PC-3 (cell line): ENCODE data around the gene UNC119B. TPM values are rescaled to one million over a fixed set of nuclear protein-coding genes. Genes with fewer than 3 reads are reported as not detected.

ENCODE experiments used
- ATAC-seq: fragments of 200-7000 bp; cut with Tn5 transposase; 2 replicates; pipeline ENCODE4 v1.9.1; 2020; ENCODE audit warnings: mild to moderate bottlenecking, moderate library complexity
- BruUV-seq: library from RNA; stranded (reverse); fragments of 400-500 nt; replicated peaks from 2 replicates; lab custom pipeline; 2021; lab: Mats Ljungman, UMichigan
- CTCF ChIA-PET: fragments of 300-600 bp; sonication (Branson Sonifier 250); formaldehyde crosslinking; loops from one replicate; lab custom pipeline; 2022; ENCODE audit warnings: antibody characterized with exemption; lab: Charles Lee
- POLR2A ChIA-PET: fragments of 300-600 bp; sonication (Branson Sonifier 250); formaldehyde crosslinking; loops from one replicate; lab custom pipeline; 2022; ENCODE audit warnings: antibody characterized with exemption; ENCODE audit not compliant: unreplicated experiment; lab: Charles Lee
- DNase-seq: peaks from one replicate; pipeline ENCODE4 v3.0.0-alpha.2; 2015
- H2AFZ ChIP-seq: fragments of 300-600 bp; sonication (generic); 2 replicates; pipeline ENCODE4 v1.6.0; 2016; ENCODE audit warnings: antibody characterized with exemption, low read length
- H3F3A ChIP-seq: fragments of 300-600 bp; sonication (generic); one replicate; pipeline ENCODE4 v1.6.0; 2017; ENCODE audit warnings: antibody characterized with exemption, low read length, control low read depth, mild to moderate bottlenecking; ENCODE audit not compliant: unreplicated experiment
- H3K27ac ChIP-seq: fragments of 300-600 bp; sonication (generic); 2 replicates; pipeline ENCODE4 v1.5.1; 2016; ENCODE audit warnings: mild to moderate bottlenecking, low read length
- H3K27me3 ChIP-seq: fragments of 300-600 bp; sonication (generic); 2 replicates; pipeline ENCODE4 v1.6.1; 2016; ENCODE audit warnings: low read length, mixed read lengths
- H3K36me3 ChIP-seq: fragments of 300-600 bp; sonication (generic); 2 replicates; pipeline ENCODE4 v1.6.1; 2016; ENCODE audit warnings: low read depth, mixed run types, low read length, mixed read lengths
- H3K4me1 ChIP-seq: fragments of 300-600 bp; sonication (generic); 2 replicates; pipeline ENCODE4 v1.5.1; 2016; ENCODE audit warnings: low read length; ENCODE audit not compliant: insufficient read depth
- H3K4me2 ChIP-seq: fragments of 300-600 bp; sonication (generic); 2 replicates; pipeline ENCODE4 v1.6.0; 2016; ENCODE audit warnings: low read length
- H3K4me3 ChIP-seq: fragments of 300-600 bp; sonication (generic); 2 replicates; pipeline ENCODE4 v1.5.1; 2016; ENCODE audit warnings: mild to moderate bottlenecking, low read length, mixed read lengths
- H3K79me2 ChIP-seq: fragments of 300-600 bp; sonication (generic); 2 replicates; pipeline ENCODE4 v1.6.1; 2017; ENCODE audit warnings: low read length, mixed read lengths
- H3K9ac ChIP-seq: fragments of 300-600 bp; sonication (generic); 2 replicates; pipeline ENCODE4 v1.6.0; 2016; ENCODE audit warnings: mild to moderate bottlenecking, low read length
- H3K9me2 ChIP-seq: fragments of 300-600 bp; sonication (generic); replicated peaks from 2 replicates; pipeline ENCODE4 v1.6.1; 2016; ENCODE audit warnings: mixed run types, low read length, mixed read lengths
- H3K9me3 ChIP-seq: fragments of 300-600 bp; sonication (generic); 2 replicates; pipeline ENCODE4 v1.6.1; 2016; ENCODE audit warnings: low read length, mixed read lengths
- H4K20me1 ChIP-seq: fragments of 300-600 bp; sonication (generic); 2 replicates; pipeline ENCODE4 v1.6.1; 2016; ENCODE audit warnings: low read length, mixed read lengths
- CTCF ChIP-seq: fragments of 300-600 bp; sonication (generic); conservative IDR thresholded peaks from 2 replicates; pipeline ENCODE4 v1.5.1; 2017; ENCODE audit warnings: antibody characterized with exemption, low read depth, mild to moderate bottlenecking, low read length
- EZH2 ChIP-seq: fragments of 300-600 bp; sonication (generic); IDR thresholded peaks from one replicate; pipeline ENCODE4 v1.6.1; 2017; ENCODE audit warnings: antibody characterized with exemption, mild to moderate bottlenecking, low read length; ENCODE audit not compliant: unreplicated experiment
- EZH2phosphoT487 ChIP-seq: fragments of 300-600 bp; sonication (generic); IDR thresholded peaks from 2 replicates; pipeline ENCODE4 v1.6.1; 2018; ENCODE audit warnings: mild to moderate bottlenecking, antibody characterized with exemption, low read length, borderline replicate concordance
- intact Hi-C: fragments of 100-400 bp; cut with micrococcal nuclease; formaldehyde crosslinking; loops from 2 replicates; pipeline ENCODE4 v1.9.0; 2023
- total RNA-seq: library from RNA; depleted of rRNA; stranded (reverse); fragments of >200 nt; gene quantifications from 2 replicates; pipeline ENCODE4 v1.2.3, GENCODE V29; 2014

Gene UNC119B
- total RNA-seq, 1 experiment from 2014 or later, result 15.9 TPM

- CTCF ChIA-PET, result no interaction called here
- no TSS peak for BruUV-seq
- no peaks in the 10 kb centered on the region for H3K4me1 ChIP-seq
- POLR2A ChIA-PET, result no interaction called here
- no peaks in the 10 kb centered on the region for H3F3A ChIP-seq
- no peaks in the 10 kb centered on the region for H3K79me2 ChIP-seq
- intact Hi-C loops, result no loop called here
- H3K4me2 ChIP-seq, result no peak overlapping the region
- H3K36me3 ChIP-seq, result no peaks in the 10 kb centered on the region
- ATAC-seq (no peak), DNase-seq (no peak)
- no peak overlapping the region for H3K9ac ChIP-seq
- no peaks in the 10 kb centered on the region for H3K9me3 ChIP-seq
- TF ChIP-seq CTCF, result no peak
- TF ChIP-seq EZH2phosphoT487, result no peak
- TF ChIP-seq EZH2, result no peak
- H3K4me3 ChIP-seq, result no peak overlapping the region
- no peaks in the 10 kb centered on the region for H3K9me2 ChIP-seq
- no peaks in the 10 kb centered on the region for H3K27me3 ChIP-seq
- no peaks in the 10 kb centered on the region for H4K20me1 ChIP-seq
- no peak overlapping the region for H3K27ac ChIP-seq
- H2AFZ ChIP-seq, result no peak overlapping the region
Measured at GRCh38 chr12:120733574-120733973, 23.3 kb downstream of the UNC119B start.

GRCh38 chr12:120734210-120734609, 24.0 kb downstream of the UNC119B start:
- H3K9me3 ChIP-seq, result no peaks in the 10 kb centered on the region
- no peak for DNase-seq
- no peaks in the 10 kb centered on the region for H3K4me1 ChIP-seq
- no peak overlapping the region for H3K27ac ChIP-seq
- H3K9me2 ChIP-seq, result no peaks in the 10 kb centered on the region
- H3F3A ChIP-seq, result no peaks in the 10 kb centered on the region
- TF ChIP-seq CTCF (no peak), EZH2phosphoT487 (no peak), EZH2 (no peak)
- no peak overlapping the region for H3K4me2 ChIP-seq
- no peak for ATAC-seq
- no TSS peak for BruUV-seq
- no peaks in the 10 kb centered on the region for H4K20me1 ChIP-seq
- H2AFZ ChIP-seq, result no peak overlapping the region
- no peak overlapping the region for H3K9ac ChIP-seq
- POLR2A ChIA-PET, result no interaction called here
- no peaks in the 10 kb centered on the region for H3K27me3 ChIP-seq
- no peaks in the 10 kb centered on the region for H3K79me2 ChIP-seq
- intact Hi-C loops, result no loop called here
- CTCF ChIA-PET, result no interaction called here
- H3K36me3 ChIP-seq, result no peaks in the 10 kb centered on the region
- no peak overlapping the region for H3K4me3 ChIP-seq

- H3F3A ChIP-seq, result no peaks in the 10 kb centered on the region
- H3K4me3 ChIP-seq, result no peak overlapping the region
- H3K9me2 ChIP-seq, result no peaks in the 10 kb centered on the region
- no peak overlapping the region for H3K27ac ChIP-seq
- H3K9me3 ChIP-seq, result no peaks in the 10 kb centered on the region
- BruUV-seq, result no TSS peak
- ChIA-PET POLR2A (no interaction called here), CTCF (interaction anchor here (0.7 kb wide), 1 partner anchor 1102 kb away, joined by 5 read pairs; no protein-coding TSS in a partner anchor)
- no peaks in the 10 kb centered on the region for H3K27me3 ChIP-seq
- intact Hi-C loops, result no loop called here
- DNase-seq, result no peak
- H3K4me1 ChIP-seq, result no peaks in the 10 kb centered on the region
- H3K4me2 ChIP-seq, result no peak overlapping the region
- no peaks in the 10 kb centered on the region for H3K36me3 ChIP-seq
- TF ChIP-seq EZH2phosphoT487 (no peak), EZH2 (no peak), CTCF (no peak)
- H3K79me2 ChIP-seq, result no peaks in the 10 kb centered on the region
- H2AFZ ChIP-seq, result no peak overlapping the region
- ATAC-seq, result no peak
- no peaks in the 10 kb centered on the region for H4K20me1 ChIP-seq
- H3K9ac ChIP-seq, result no peak overlapping the region
Measured at GRCh38 chr12:120735181-120735580, 24.9 kb downstream of the UNC119B start.
